ENCODE data around the gene RINL.

RINL gene

DNA sequence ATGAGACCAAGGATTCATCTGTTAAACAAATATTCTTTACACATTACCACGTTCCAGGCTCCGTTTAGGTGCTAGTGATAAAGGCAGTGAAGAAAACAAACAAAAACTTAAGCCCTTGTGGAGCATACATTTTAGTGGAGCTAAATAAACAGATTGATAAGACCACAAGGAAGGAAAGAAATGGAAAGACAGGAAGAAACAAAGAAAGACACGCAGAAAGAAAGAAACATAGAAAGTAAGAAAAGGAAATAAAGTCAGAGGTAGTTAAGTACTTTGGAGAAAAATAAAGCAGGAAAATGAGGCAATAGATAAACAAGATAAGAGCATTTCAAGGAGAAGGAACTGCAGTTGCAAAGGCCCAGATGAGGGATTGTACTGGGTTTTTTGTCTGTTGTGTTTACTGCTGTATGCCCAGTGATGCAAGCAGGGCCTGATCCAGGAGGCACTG, 22.7 kb upstream of the RINL start:
- no peak for DNase-seq
- Histone ChIP-seq H3K27ac (peak overlapping the region; percentile 92), H3K27me3 (replicated peaks) (no peaks in the 10 kb centered on the region), H3K36me3 (replicated peaks) (peaks cover 13% of the 10 kb centered on the region), H3K4me3 (ENCODE audit: low read depth, low read length) (peak overlapping the region; percentile 92)
- in situ Hi-C loops (cut with HindIII; ENCODE audit: low pct_ligation_motif_present, low sequenced_read_pairs) = no loop called here
- no peak for TF ChIP-seq CTCF (IDR thresholded peaks at IDR 0.05; ENCODE audit: low read depth, low read length, missing control alignments)

DNA sequence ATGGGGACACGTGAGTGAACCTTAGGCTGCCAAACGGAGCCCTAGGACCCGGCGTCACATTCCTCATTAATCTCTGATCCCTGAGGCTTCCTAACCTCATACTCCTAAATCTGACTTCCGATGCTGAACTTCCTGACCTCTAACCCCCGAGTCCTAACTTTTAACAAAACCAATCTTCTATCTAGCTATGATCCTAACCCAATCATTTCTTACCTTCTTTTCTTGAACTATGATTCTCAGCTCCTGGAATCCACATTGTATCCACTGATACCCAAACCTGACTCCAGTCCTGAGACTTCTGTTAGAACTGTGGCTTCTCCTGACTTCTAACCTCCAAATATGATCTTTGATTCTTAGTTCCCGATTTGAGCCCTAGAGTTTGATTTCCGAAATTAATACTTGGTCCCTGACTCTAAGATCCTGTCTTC, 22.1 kb upstream of the RINL start:
- Histone ChIP-seq H3K27ac (peak overlapping the region; percentile 92), H3K36me3 (replicated peaks) (peaks cover 7% of the 10 kb centered on the region), H3K27me3 (replicated peaks) (no peaks in the 10 kb centered on the region), H3K4me3 (ENCODE audit: low read depth, low read length) (peak overlapping the region; percentile 92)
- no peak for DNase-seq
- in situ Hi-C loops (cut with HindIII; ENCODE audit: low pct_ligation_motif_present, low sequenced_read_pairs) = no loop called here
- no peak for TF ChIP-seq CTCF (IDR thresholded peaks at IDR 0.05; ENCODE audit: low read depth, low read length, missing control alignments)

GRCh38 chr19:38899447-38900201, 21.5 kb upstream of the RINL start, which contains the start of the genes NFKBIB and SIRT2:
Gene NFKBIB, plus strand, starts transcription at chr19:38899969. Its CDS starts 64 bp downstream, at chr19:38900033.
Gene SIRT2, minus strand, starts transcription at chr19:38899618. Its CDS starts 97 bp downstream, at chr19:38899521.
- in situ Hi-C loops (cut with HindIII; ENCODE audit: low pct_ligation_motif_present, low sequenced_read_pairs) = no loop called here
- Histone ChIP-seq H3K4me3 (ENCODE audit: low read depth, low read length) (peak within 1 kb of the TSS; percentile 92), H3K27me3 (replicated peaks) (no peaks in the 10 kb centered on the region), H3K27ac (peak within 1 kb of the TSS; percentile 92), H3K36me3 (replicated peaks) (peaks cover 3% of the 10 kb centered on the region)
- TF ChIP-seq CTCF (IDR thresholded peaks at IDR 0.05; ENCODE audit: low read depth, low read length, missing control alignments) = no peak
- peak; percentile 100 for DNase-seq

DNA sequence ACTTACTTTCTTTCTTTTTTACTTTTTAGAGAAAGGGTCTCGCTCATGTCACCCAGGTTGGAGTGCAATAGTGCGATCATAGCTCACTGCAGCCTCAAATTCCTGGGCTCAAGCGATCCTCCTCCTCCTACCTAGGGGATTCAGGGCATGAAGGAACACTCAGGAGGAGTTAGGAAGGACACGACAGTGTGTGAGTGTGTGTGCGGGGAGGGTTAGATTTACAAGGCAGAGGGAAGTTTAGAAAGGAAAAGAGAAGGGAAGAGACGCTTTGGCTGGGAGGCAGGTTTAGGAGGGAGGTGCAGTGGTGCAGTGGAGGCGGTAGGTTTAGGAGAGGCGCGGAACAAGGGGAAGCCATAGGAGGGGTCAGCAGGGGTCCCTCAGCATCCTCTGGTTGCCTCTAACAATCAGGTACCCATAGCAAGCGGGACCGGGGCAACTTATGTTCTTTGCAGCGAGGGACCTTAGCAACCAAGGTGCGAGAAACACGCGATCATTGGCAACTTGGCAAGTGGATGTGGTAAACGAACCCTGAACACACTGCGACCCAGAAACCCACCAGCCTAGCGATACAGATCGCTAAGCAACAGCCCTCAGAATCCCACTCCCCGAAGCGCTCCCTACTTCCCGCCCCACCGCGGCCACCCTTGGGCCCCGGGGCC, 20.8 kb upstream of the RINL start:
- Histone ChIP-seq H3K36me3 (replicated peaks) (no peaks in the 10 kb centered on the region), H3K27ac (peak overlapping the region; percentile 71), H3K27me3 (replicated peaks) (no peaks in the 10 kb centered on the region), H3K4me3 (ENCODE audit: low read depth, low read length) (peak overlapping the region; percentile 92)
- peak; percentile 11 for DNase-seq
- in situ Hi-C loops (cut with HindIII; ENCODE audit: low pct_ligation_motif_present, low sequenced_read_pairs) = no loop called here
- no peak for TF ChIP-seq CTCF (IDR thresholded peaks at IDR 0.05; ENCODE audit: low read depth, low read length, missing control alignments)

GRCh38 chr19:38894968-38895367, 16.9 kb upstream of the RINL start:
- in situ Hi-C loops (cut with HindIII; ENCODE audit: low pct_ligation_motif_present, low sequenced_read_pairs) = no loop called here
- Histone ChIP-seq H3K4me3 (ENCODE audit: low read depth, low read length) (no peak overlapping the region), H3K27ac (no peak overlapping the region), H3K27me3 (replicated peaks) (no peaks in the 10 kb centered on the region), H3K36me3 (replicated peaks) (no peaks in the 10 kb centered on the region)
- no peak for TF ChIP-seq CTCF (IDR thresholded peaks at IDR 0.05; ENCODE audit: low read depth, low read length, missing control alignments)
- DNase-seq = no peak

All from brain microvascular endothelial cell (primary cell).